PC-3 (cell line): ENCODE data around the gene TEX29.

Experiments
- EZH2 ChIP-seq: fragments of 300-600 bp; sonication (generic); IDR thresholded peaks from one replicate; pipeline ENCODE4 v1.6.1; 2017; ENCODE audit warnings: antibody characterized with exemption, mild to moderate bottlenecking, low read length; ENCODE audit not compliant: unreplicated experiment
- TF ChIP-seq, protein P1 (sequence below): fragments of 300-600 bp; sonication (generic); conservative IDR thresholded peaks from 2 replicates; pipeline ENCODE4 v1.5.1; 2017; ENCODE audit warnings: antibody characterized with exemption, low read depth, mild to moderate bottlenecking, low read length

DNA sequence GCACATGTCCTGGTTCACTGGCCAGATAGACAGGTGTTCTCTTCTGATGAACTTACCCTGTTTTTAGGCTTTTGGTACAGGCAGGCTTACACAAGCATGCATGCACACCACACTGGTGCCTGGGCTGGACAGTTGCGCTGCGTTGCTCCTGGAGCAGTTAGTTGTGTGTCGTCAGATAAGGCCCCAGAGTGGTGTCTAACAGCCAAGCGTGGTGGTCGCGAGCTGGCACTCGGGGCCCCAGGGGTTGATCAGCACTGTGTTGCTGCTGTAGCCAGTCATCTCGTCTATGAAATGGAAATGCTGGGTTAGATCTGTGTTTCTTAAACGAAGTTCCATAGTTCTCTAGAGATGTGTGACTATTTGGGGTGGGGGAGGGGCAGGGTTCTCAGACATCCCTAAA, 24.6 kb upstream of the TEX29 start:
- TF ChIP-seq, protein P1, sequence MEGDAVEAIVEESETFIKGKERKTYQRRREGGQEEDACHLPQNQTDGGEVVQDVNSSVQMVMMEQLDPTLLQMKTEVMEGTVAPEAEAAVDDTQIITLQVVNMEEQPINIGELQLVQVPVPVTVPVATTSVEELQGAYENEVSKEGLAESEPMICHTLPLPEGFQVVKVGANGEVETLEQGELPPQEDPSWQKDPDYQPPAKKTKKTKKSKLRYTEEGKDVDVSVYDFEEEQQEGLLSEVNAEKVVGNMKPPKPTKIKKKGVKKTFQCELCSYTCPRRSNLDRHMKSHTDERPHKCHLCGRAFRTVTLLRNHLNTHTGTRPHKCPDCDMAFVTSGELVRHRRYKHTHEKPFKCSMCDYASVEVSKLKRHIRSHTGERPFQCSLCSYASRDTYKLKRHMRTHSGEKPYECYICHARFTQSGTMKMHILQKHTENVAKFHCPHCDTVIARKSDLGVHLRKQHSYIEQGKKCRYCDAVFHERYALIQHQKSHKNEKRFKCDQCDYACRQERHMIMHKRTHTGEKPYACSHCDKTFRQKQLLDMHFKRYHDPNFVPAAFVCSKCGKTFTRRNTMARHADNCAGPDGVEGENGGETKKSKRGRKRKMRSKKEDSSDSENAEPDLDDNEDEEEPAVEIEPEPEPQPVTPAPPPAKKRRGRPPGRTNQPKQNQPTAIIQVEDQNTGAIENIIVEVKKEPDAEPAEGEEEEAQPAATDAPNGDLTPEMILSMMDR, result no peak
- no peak for TF ChIP-seq EZH2
